Activated CD8-positive, alpha-beta T cell treated with anti-CD3 and anti-CD28 coated beads, Interleukin-2, amount 10 ng/mL, durations not matched to agents 7 days and 5 days (primary cell): ENCODE measurements around the gene AIG1. TPM values are rescaled to one million over a fixed set of nuclear protein-coding genes. Genes with fewer than 3 reads are reported as not detected.

ENCODE experiments used
- ATAC-seq: fragments of 150-1000 bp; cut with Tn5 transposase; one replicate; pipeline ENCODE4 v1.10.0; 2021; ENCODE audit warnings: moderate library complexity
- CTCF ChIA-PET: fragments of 350-600 bp; sonication (Branson Sonifier 250); formaldehyde crosslinking; loops from one replicate; lab custom pipeline; 2021; ENCODE audit warnings: antibody characterized with exemption; lab: Charles Lee
- POLR2A ChIA-PET: fragments of 350-600 bp; sonication (Branson Sonifier 250); formaldehyde crosslinking; loops from one replicate; lab custom pipeline; 2021; ENCODE audit warnings: antibody characterized with exemption; lab: Charles Lee
- DNase-seq: peaks from one replicate; pipeline ENCODE4 v3.0.0-alpha.2; 2020
- H3K27ac Mint-ChIP-seq: one replicate; pipeline ENCODE4 v1.8.0; 2021; ENCODE audit warnings: mild to moderate bottlenecking, mixed read lengths
- H3K27me3 Mint-ChIP-seq: one replicate; pipeline ENCODE4 v1.8.0; 2021; ENCODE audit warnings: low read depth, mixed read lengths
- H3K36me3 Mint-ChIP-seq: one replicate; pipeline ENCODE4 v1.8.0; 2021; ENCODE audit warnings: low read depth, mixed read lengths
- H3K4me1 Mint-ChIP-seq: one replicate; pipeline ENCODE4 v1.8.0; 2021; ENCODE audit warnings: low read depth, mixed read lengths
- H3K4me3 Mint-ChIP-seq: one replicate; pipeline ENCODE4 v1.8.0; 2021; ENCODE audit warnings: mild to moderate bottlenecking, mixed read lengths
- H3K9me3 Mint-ChIP-seq: one replicate; pipeline ENCODE4 v1.8.0; 2022; ENCODE audit warnings: mixed read lengths; ENCODE audit not compliant: insufficient read depth
- total RNA-seq, 2 experiments: library from RNA; stranded (reverse); gene quantifications; one replicate each; pipeline ENCODE4 v1.2.3, GENCODE V29; 2021

Gene AIG1
- total RNA-seq, 2 experiments from 2014 or later: 13.0 to 14.2 TPM

GRCh38 chr6:143205991-143206390, 145.3 kb downstream of the AIG1 start:
- CTCF ChIA-PET: no interaction called here
- H3K36me3 Mint-ChIP-seq: peaks cover 8% of the 10 kb centered on the region
- H3K27me3 Mint-ChIP-seq: no peaks in the 10 kb centered on the region
- H3K9me3 Mint-ChIP-seq: no peaks in the 10 kb centered on the region
- ATAC-seq (no peak), DNase-seq (no peak)
- H3K4me1 Mint-ChIP-seq: peaks cover 5% of the 10 kb centered on the region
- POLR2A ChIA-PET: no interaction called here
- H3K4me3 Mint-ChIP-seq: no peak overlapping the region
- no peak overlapping the region for H3K27ac Mint-ChIP-seq

DNA sequence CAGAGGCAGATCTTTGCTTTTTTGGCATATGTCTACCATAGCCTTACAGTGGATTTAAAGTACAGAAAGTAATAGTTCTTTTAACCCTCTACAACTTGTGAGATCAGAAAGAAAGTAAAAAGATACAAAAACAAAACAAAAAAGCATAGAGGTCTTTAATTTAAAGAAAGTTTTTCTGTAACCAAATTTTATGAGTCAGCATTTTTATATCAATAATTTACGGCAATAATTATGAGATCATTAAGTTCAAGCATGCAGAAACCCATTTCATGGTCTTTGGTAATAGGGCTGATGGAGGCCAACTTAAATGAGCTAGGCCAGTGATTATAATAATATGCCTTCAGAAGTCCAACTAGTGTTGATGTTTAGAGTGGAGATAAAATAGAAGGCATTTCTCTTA, 145.9 kb downstream of the AIG1 start:
- Mint-ChIP-seq H3K9me3 (no peaks in the 10 kb centered on the region), H3K4me3 (no peak overlapping the region), H3K27me3 (no peaks in the 10 kb centered on the region), H3K4me1 (peaks cover 5% of the 10 kb centered on the region), H3K27ac (no peak overlapping the region), H3K36me3 (peaks cover 8% of the 10 kb centered on the region)
- ChIA-PET CTCF (no interaction called here), POLR2A (no interaction called here)
- ATAC-seq: no peak
- no peak for DNase-seq

- Mint-ChIP-seq H3K27me3 (no peaks in the 10 kb centered on the region), H3K36me3 (no peaks in the 10 kb centered on the region), H3K4me1 (peaks cover 5% of the 10 kb centered on the region), H3K4me3 (no peak overlapping the region), H3K27ac (no peak overlapping the region), H3K9me3 (no peaks in the 10 kb centered on the region)
- ChIA-PET CTCF (no interaction called here), POLR2A (no interaction called here)
- ATAC-seq: no peak
- DNase-seq: no peak
These were observed 149.7 kb downstream of the AIG1 start for GRCh38 chr6:143210420-143210819.

DNA sequence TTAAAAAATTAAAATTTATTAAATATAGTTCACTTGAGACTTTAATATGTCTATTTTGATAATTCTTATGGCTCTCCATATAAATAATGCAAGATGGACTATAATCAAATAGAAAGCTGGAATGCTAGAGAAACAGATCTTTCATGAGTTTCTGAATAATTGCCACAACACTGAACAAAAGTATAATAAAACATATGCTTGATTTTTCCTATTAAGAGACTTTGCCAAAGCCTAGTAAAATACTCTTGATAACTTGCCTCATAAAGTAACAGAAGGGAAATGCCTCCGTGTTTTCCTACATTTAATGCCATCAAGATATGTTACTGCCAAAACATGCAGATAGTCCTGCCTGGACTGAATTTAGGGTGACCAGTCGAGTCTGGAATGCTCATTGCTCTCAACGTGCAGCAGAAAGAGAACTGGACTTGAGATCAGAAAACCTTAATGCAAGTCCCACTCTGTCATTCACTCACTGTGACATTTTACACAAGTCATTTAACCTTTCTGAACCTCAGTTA, 153.2 kb downstream of the AIG1 start:
- Mint-ChIP-seq H3K4me1 (peaks cover 5% of the 10 kb centered on the region), H3K27ac (no peak overlapping the region), H3K36me3 (no peaks in the 10 kb centered on the region), H3K9me3 (no peaks in the 10 kb centered on the region), H3K4me3 (no peak overlapping the region), H3K27me3 (no peaks in the 10 kb centered on the region)
- DNase-seq (no peak), ATAC-seq (no peak)
- ChIA-PET POLR2A (no interaction called here), CTCF (interaction anchor here (0.9 kb wide), 1 partner anchor 100 kb away, joined by 3 read pairs; no protein-coding TSS in a partner anchor)

DNA sequence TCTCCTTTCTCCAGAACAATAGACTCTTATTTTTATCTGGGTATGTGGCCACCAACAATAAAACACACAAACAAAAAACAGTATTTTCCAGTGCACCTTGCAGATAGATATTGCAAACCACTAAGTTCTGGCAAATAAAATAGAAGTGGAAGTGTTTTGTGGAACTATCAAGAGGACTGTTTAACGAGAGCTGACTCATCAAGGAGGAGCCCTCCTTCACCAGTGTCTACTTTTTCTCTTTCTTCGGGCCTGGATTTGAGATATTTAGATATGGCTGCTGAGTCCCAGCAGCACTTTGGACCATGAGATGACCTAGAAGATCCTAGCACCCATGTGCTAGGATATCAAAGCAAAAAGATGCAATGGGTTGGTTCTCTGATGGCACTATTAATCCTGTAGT, 154.7 kb downstream of the AIG1 start:
- no peak for ATAC-seq
- ChIA-PET CTCF (no interaction called here), POLR2A (no interaction called here)

DNA sequence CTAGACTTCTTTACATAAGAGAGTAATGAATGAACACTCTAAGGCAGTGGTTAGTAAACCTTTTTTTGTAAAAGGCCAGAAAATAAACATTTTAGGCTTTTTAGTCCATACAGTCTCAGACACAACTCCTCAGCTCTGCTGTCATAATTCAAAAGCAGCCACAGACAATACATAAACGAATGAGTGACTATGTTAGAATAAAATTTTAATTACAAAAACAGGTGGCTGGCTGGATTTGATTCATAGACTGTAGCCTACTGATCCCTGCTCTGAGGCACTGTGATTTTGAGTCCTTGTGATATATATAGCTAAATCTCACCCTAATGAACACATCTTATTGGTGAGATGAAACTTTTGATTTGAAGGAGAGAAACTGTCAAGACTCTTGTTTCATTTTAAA, 155.1 kb downstream of the AIG1 start:
- ChIA-PET POLR2A (no interaction called here), CTCF (no interaction called here)
- DNase-seq (no peak), ATAC-seq (no peak)
- Mint-ChIP-seq H3K9me3 (no peaks in the 10 kb centered on the region), H3K27ac (no peak overlapping the region), H3K4me3 (no peak overlapping the region), H3K27me3 (no peaks in the 10 kb centered on the region), H3K4me1 (no peaks in the 10 kb centered on the region), H3K36me3 (no peaks in the 10 kb centered on the region)

More for the DNA sequence above, 154.7 kb downstream of the AIG1 start:
- Mint-ChIP-seq H3K36me3 (no peaks in the 10 kb centered on the region), H3K27ac (no peak overlapping the region), H3K9me3 (no peaks in the 10 kb centered on the region), H3K4me1 (peaks cover 3% of the 10 kb centered on the region), H3K4me3 (no peak overlapping the region), H3K27me3 (no peaks in the 10 kb centered on the region)
- DNase-seq: no peak

- no peak for DNase-seq
- H3K4me3 Mint-ChIP-seq: no peak overlapping the region
- ATAC-seq: no peak
- no peaks in the 10 kb centered on the region for H3K36me3 Mint-ChIP-seq
- no peaks in the 10 kb centered on the region for H3K4me1 Mint-ChIP-seq
- POLR2A ChIA-PET: no interaction called here
- no peaks in the 10 kb centered on the region for H3K27me3 Mint-ChIP-seq
- H3K27ac Mint-ChIP-seq: no peak overlapping the region
- CTCF ChIA-PET: no interaction called here
- no peaks in the 10 kb centered on the region for H3K9me3 Mint-ChIP-seq
These were observed 157.5 kb downstream of the AIG1 start for GRCh38 chr6:143218233-143218632.

- no peak overlapping the region for H3K4me3 Mint-ChIP-seq
- no peaks in the 10 kb centered on the region for H3K27me3 Mint-ChIP-seq
- CTCF ChIA-PET: interaction anchor here (1.2 to 1.5 kb wide), 2 partner anchors 11 to 195 kb away, joined by 3 to 6 read pairs; no protein-coding TSS in a partner anchor
- no peaks in the 10 kb centered on the region for H3K4me1 Mint-ChIP-seq
- POLR2A ChIA-PET: no interaction called here
- ATAC-seq: no peak
- H3K36me3 Mint-ChIP-seq: no peaks in the 10 kb centered on the region
- H3K27ac Mint-ChIP-seq: no peak overlapping the region
- DNase-seq: no peak
- H3K9me3 Mint-ChIP-seq: no peaks in the 10 kb centered on the region
These were observed 161.0 kb downstream of the AIG1 start for GRCh38 chr6:143221698-143222097.

DNA sequence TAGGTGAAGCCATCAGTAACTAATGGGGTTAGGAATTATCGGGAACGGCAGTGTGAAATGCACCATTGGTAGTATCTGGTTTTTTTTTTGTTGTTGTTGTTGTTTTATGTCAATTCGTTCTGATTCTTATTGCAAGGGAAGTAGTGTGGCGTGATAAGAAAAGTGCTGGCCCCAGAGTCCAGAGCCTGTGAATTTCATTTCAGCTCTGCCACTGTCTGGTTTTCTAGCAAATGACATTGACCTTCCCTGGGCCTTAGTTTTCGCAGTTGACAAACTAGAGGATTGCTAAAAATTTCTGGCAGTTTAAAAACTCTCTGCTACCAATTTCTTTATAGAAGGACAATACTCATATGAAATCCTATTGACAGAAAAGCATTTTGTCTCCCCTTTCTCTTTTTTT, 161.6 kb downstream of the AIG1 start:
- Mint-ChIP-seq H3K4me3 (no peak overlapping the region), H3K27ac (no peak overlapping the region), H3K4me1 (no peaks in the 10 kb centered on the region), H3K36me3 (no peaks in the 10 kb centered on the region), H3K9me3 (no peaks in the 10 kb centered on the region), H3K27me3 (no peaks in the 10 kb centered on the region)
- ChIA-PET CTCF (interaction anchor here (1.5 kb wide), 1 partner anchor 10 kb away, joined by 6 read pairs; no protein-coding TSS in a partner anchor), POLR2A (no interaction called here)
- ATAC-seq (no peak), DNase-seq (no peak)

- no peaks in the 10 kb centered on the region for H3K4me1 Mint-ChIP-seq
- ATAC-seq: no peak
- no peak overlapping the region for H3K27ac Mint-ChIP-seq
- no peaks in the 10 kb centered on the region for H3K9me3 Mint-ChIP-seq
- no peak for DNase-seq
- ChIA-PET POLR2A (no interaction called here), CTCF (interaction anchor here (1.5 kb wide), 1 partner anchor 9 kb away, joined by 6 read pairs; no protein-coding TSS in a partner anchor)
- H3K36me3 Mint-ChIP-seq: no peaks in the 10 kb centered on the region
- no peak overlapping the region for H3K4me3 Mint-ChIP-seq
- H3K27me3 Mint-ChIP-seq: no peaks in the 10 kb centered on the region
These were observed 162.1 kb downstream of the AIG1 start for GRCh38 chr6:143222801-143223231.

DNA sequence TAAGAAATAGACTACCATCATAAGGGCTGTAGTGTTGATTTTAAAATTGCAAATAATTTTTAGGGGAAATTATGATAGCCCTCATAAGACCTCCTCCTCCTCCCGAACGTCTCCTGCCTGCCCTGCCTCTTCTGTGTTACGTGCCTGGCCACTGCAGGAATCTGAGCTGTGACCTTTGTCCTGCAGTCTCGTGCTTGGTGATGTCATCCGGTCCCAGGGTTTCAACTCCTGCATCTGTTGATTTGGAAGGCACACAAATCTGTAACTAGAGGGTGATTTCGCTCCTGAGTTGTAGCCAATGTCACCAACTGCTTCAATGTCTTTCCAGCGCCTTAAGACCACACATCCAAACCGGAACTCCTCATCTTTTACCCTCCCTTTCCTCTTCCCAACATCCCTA, 163.2 kb downstream of the AIG1 start:
- ChIA-PET CTCF (interaction anchor here (0.9 kb wide), 1 partner anchor 10 kb away, joined by 3 read pairs; no protein-coding TSS in a partner anchor), POLR2A (no interaction called here)

GRCh38 chr6:143224516-143224915, 163.8 kb downstream of the AIG1 start:
- ChIA-PET CTCF (interaction anchor here (0.9 kb wide), 1 partner anchor 10 kb away, joined by 3 read pairs; no protein-coding TSS in a partner anchor), POLR2A (interaction anchor here (0.8 kb wide), 1 partner anchor 169 kb away, joined by 3 read pairs; no protein-coding TSS in a partner anchor)
- H3K36me3 Mint-ChIP-seq: no peaks in the 10 kb centered on the region
- H3K9me3 Mint-ChIP-seq: no peaks in the 10 kb centered on the region
- no peak overlapping the region for H3K27ac Mint-ChIP-seq
- H3K4me3 Mint-ChIP-seq: no peak overlapping the region
- no peaks in the 10 kb centered on the region for H3K4me1 Mint-ChIP-seq
- no peak for DNase-seq
- ATAC-seq: no peak
- H3K27me3 Mint-ChIP-seq: no peaks in the 10 kb centered on the region

More for the DNA sequence above, 163.2 kb downstream of the AIG1 start:
- DNase-seq (no peak), ATAC-seq (no peak)
- H3K4me1 Mint-ChIP-seq: no peaks in the 10 kb centered on the region
- H3K36me3 Mint-ChIP-seq: no peaks in the 10 kb centered on the region
- no peak overlapping the region for H3K27ac Mint-ChIP-seq
- no peaks in the 10 kb centered on the region for H3K9me3 Mint-ChIP-seq
- no peak overlapping the region for H3K4me3 Mint-ChIP-seq
- no peaks in the 10 kb centered on the region for H3K27me3 Mint-ChIP-seq
